ENCODE measurements around the gene PPDPF.

Gene PPDPF

GRCh38 chr20:63497138-63497945 lies 23.2 kb upstream of the PPDPF start:
- Histone ChIP-seq H3K9me2 (replicated peaks; ENCODE audit: control insufficient read depth, low read length) (no peaks in the 10 kb centered on the region), H3K4me3 (ENCODE audit: low read length) (no peak overlapping the region), H3K36me3 (ENCODE audit: control insufficient read depth, low read length) (no peaks in the 10 kb centered on the region), H3K27ac (ENCODE audit: low read depth, low read length) (no peak overlapping the region), H3K4me2 (ENCODE audit: low read length) (no peak overlapping the region), H3K79me2 (ENCODE audit: control insufficient read depth, low read length) (no peaks in the 10 kb centered on the region), H3K9me3 (ENCODE audit: control insufficient read depth, insufficient read depth, low read length) (no peaks in the 10 kb centered on the region), H4K20me1 (ENCODE audit: control insufficient read depth, insufficient read depth, low read depth, low read length) (peaks cover 9% of the 10 kb centered on the region; the same call in 1 of the 2 replicates), H3K27me3 (ENCODE audit: control insufficient read depth, low read length) (peaks cover 7% of the 10 kb centered on the region; the same call in 1 of the 2 replicates), H3K4me1 (ENCODE audit: control insufficient read depth, low read length) (peaks cover 17% of the 10 kb centered on the region), H3F3A (ENCODE audit: control insufficient read depth, insufficient read depth) (no peaks in the 10 kb centered on the region; the same call in 1 of the 2 replicates)
- no peak for TF ChIP-seq CTCF (IDR thresholded peaks at IDR 0.05; ENCODE audit: low read depth, low read length, poor library complexity, severe bottlenecking)

DNA sequence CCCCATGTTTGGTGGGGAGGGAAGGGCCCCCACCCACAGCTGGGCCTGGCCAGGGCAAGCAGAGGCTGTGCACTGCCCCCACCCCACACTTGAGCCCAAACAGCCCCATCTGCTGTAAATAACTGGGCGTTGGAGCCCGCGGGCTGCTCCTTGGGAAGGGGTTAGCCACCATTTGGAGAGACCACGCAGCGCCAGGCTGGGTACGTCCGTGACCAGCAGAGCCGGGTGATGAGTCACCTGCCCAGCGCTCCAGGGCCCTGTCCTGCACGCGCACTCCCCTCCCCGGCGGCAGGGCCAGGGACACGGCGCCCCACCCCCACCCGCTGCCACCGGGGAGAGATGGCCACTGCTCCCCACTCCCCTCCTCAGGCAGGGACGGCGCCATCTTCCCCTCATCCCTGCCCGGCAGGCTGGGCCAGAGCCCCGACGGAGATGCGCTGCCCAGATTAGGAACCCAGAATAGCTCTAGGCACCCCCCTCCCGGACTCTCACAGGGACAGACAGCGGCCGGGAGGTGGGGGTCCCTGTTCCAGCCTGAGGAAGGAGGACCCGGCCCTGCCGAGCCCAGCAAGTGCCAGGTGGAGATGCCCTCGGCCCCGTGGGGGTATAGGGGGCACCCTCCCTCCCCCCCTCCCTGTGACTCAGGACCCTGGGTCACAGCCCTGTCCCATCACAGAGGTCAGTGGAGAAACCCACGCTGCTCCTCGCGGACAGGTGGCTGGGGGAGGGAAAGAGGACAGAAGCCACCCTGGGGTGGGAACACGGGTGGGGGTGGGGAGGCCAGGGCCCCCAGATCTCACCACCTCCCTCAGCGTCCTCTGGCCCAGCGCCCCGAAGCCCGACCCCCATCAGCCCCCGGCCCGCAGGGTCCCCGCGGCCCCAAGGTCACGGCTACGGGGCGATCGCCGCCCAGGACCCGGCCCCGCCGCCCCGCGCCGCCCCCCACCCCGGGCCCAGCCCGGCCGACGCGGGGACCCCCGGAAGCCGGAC lies 22.3 kb upstream of the PPDPF start:
- peaks cover 9% of the 10 kb centered on the region; the same call in 1 of the 2 replicates for H4K20me1 ChIP-seq (ENCODE audit: control insufficient read depth, insufficient read depth, low read depth, low read length)
- no peak for TF ChIP-seq EZH2phosphoT487 (IDR thresholded peaks at IDR 0.05; ENCODE audit: borderline replicate concordance, low read length)
- TF ChIP-seq CTCF (IDR thresholded peaks at IDR 0.05; ENCODE audit: low read depth, low read length, poor library complexity, severe bottlenecking), result no peak
- no peak overlapping the region for H3K4me2 ChIP-seq (ENCODE audit: low read length)
- peaks cover 20% of the 10 kb centered on the region for H3K4me1 ChIP-seq (ENCODE audit: control insufficient read depth, low read length)
- H3F3A ChIP-seq (ENCODE audit: control insufficient read depth, insufficient read depth), result no peaks in the 10 kb centered on the region; the same call in 1 of the 2 replicates
- H3K9me3 ChIP-seq (ENCODE audit: control insufficient read depth, insufficient read depth, low read length), result no peaks in the 10 kb centered on the region
- H3K9me2 ChIP-seq (replicated peaks; ENCODE audit: control insufficient read depth, low read length), result no peaks in the 10 kb centered on the region
- no peaks in the 10 kb centered on the region for H3K79me2 ChIP-seq (ENCODE audit: control insufficient read depth, low read length)
- H3K36me3 ChIP-seq (ENCODE audit: control insufficient read depth, low read length), result no peaks in the 10 kb centered on the region
- H3K4me3 ChIP-seq (ENCODE audit: low read length), result no peak overlapping the region
- H3K27ac ChIP-seq (ENCODE audit: low read depth, low read length), result no peak overlapping the region
- H3K27me3 ChIP-seq (ENCODE audit: control insufficient read depth, low read length), result peaks cover 7% of the 10 kb centered on the region; the same call in 1 of the 2 replicates

GRCh38 chr20:63498960-63499337 lies 21.6 kb upstream of the PPDPF start, which contains the start of gene EEF1A2:
TSS of gene EEF1A2 (minus strand) at chr20:63499083. CDS start at chr20:63497763, 1,320 bp downstream.
- Histone ChIP-seq H3K27me3 (ENCODE audit: control insufficient read depth, low read length) (peaks cover 7% of the 10 kb centered on the region; the same call in 1 of the 2 replicates), H3K9me3 (ENCODE audit: control insufficient read depth, insufficient read depth, low read length) (no peaks in the 10 kb centered on the region), H3K9me2 (replicated peaks; ENCODE audit: control insufficient read depth, low read length) (no peaks in the 10 kb centered on the region), H3K4me3 (ENCODE audit: low read length) (no peak within 1 kb of the TSS), H3K79me2 (ENCODE audit: control insufficient read depth, low read length) (no peaks in the 10 kb centered on the region), H4K20me1 (ENCODE audit: control insufficient read depth, insufficient read depth, low read depth, low read length) (peaks cover 9% of the 10 kb centered on the region; the same call in 1 of the 2 replicates), H3K36me3 (ENCODE audit: control insufficient read depth, low read length) (no peaks in the 10 kb centered on the region), H3K27ac (ENCODE audit: low read depth, low read length) (no peak within 1 kb of the TSS), H3K4me2 (ENCODE audit: low read length) (no peak within 1 kb of the TSS; the same call in 1 of the 2 replicates), H3K4me1 (ENCODE audit: control insufficient read depth, low read length) (peaks cover 20% of the 10 kb centered on the region), H3F3A (ENCODE audit: control insufficient read depth, insufficient read depth) (no peaks in the 10 kb centered on the region; the same call in 1 of the 2 replicates)
- no peak for TF ChIP-seq CTCF (IDR thresholded peaks at IDR 0.05; ENCODE audit: low read depth, low read length, poor library complexity, severe bottlenecking)
- TF ChIP-seq EZH2phosphoT487 (IDR thresholded peaks at IDR 0.05; ENCODE audit: borderline replicate concordance, low read length), result no peak

All from DOHH2 (cell line).